Keratinocyte (primary cell): ENCODE data around the gene ZMIZ1. TPM values are rescaled to one million over a fixed set of nuclear protein-coding genes. Genes with fewer than 3 reads are reported as not detected.
"Not testable (repeated sequence)": the region's sequence is repeated elsewhere in the genome, so short reads cannot be mapped to it uniquely, and the experiment has no call there.

ENCODE experiments used
- DNase-seq: peaks from one replicate; pipeline ENCODE4 v3.0.0-alpha.2; 2011; ENCODE audit warnings: low read depth, missing footprints, low spot score
- FAIRE-seq: peaks from 2 replicates; lab custom pipeline; 2011; peaks lifted over from hg19 to GRCh38; lab: Jason Lieb, UNC
- H2AFZ ChIP-seq: 2 replicates; pipeline ENCODE4 v1.6.0; 2012; ENCODE audit warnings: low read length, control low read depth, inconsistent platforms; ENCODE audit not compliant: control insufficient read depth
- H3K27ac ChIP-seq: 2 replicates; pipeline ENCODE4 v1.5.1; 2011; ENCODE audit warnings: low read length; ENCODE audit not compliant: control insufficient read depth, insufficient read depth
- H3K27me3 ChIP-seq: 3 replicates; pipeline ENCODE4 v1.6.0; 2011; ENCODE audit warnings: low read length; ENCODE audit not compliant: control insufficient read depth, insufficient read depth; ENCODE audit errors: extremely low read depth
- H3K36me3 ChIP-seq, 2 experiments: 2 replicates in 1 of 2; 3 replicates in 1 of 2; pipeline ENCODE4 v1.5.1; 2011; ENCODE audit warnings: low read length in 2 of 2, mild to moderate bottlenecking in 1 of 2; ENCODE audit not compliant: control insufficient read depth in 2 of 2, insufficient read depth in 2 of 2; ENCODE audit errors: extremely low read depth in 1 of 2
- H3K4me1 ChIP-seq: 3 replicates; pipeline ENCODE4 v1.5.1; 2011; ENCODE audit warnings: low read length; ENCODE audit not compliant: control insufficient read depth, insufficient read depth; ENCODE audit errors: extremely low read depth
- H3K4me2 ChIP-seq: 3 replicates; pipeline ENCODE4 v1.6.0; 2011; ENCODE audit warnings: low read depth, low read length; ENCODE audit not compliant: control insufficient read depth, insufficient read depth; ENCODE audit errors: extremely low read depth
- H3K4me3 ChIP-seq, 3 experiments: fragments of 200-600 bp in 1 of 3; sonication (generic) in 1 of 3; 2 replicates in 2 of 3; 3 replicates in 1 of 3; pipeline ENCODE4 v1.5.1; 2011 to 2016; ENCODE audit warnings: low read length in 3 of 3, mild to moderate bottlenecking in 3 of 3, control low read depth in 2 of 3, inconsistent platforms in 1 of 3, low read depth in 1 of 3, mixed read lengths in 1 of 3, mixed run types in 1 of 3, moderate library complexity in 1 of 3; ENCODE audit not compliant: control insufficient read depth in 2 of 3, insufficient read depth in 2 of 3; ENCODE audit errors: extremely low read depth in 1 of 3
- H3K79me2 ChIP-seq: 2 replicates; pipeline ENCODE4 v1.6.0; 2012; ENCODE audit warnings: low read length; ENCODE audit not compliant: control insufficient read depth, insufficient read depth
- H3K9ac ChIP-seq: 3 replicates; pipeline ENCODE4 v1.6.0; 2011; ENCODE audit warnings: low read length; ENCODE audit not compliant: control insufficient read depth, insufficient read depth; ENCODE audit errors: extremely low read depth
- H3K9me1 ChIP-seq: 3 replicates; pipeline ENCODE4 v1.6.0; 2011; ENCODE audit warnings: low read length; ENCODE audit not compliant: control insufficient read depth, insufficient read depth; ENCODE audit errors: extremely low read depth
- H3K9me3 ChIP-seq: 2 replicates; pipeline ENCODE4 v1.5.1; 2012; ENCODE audit warnings: low read depth, low read length; ENCODE audit not compliant: control insufficient read depth
- H4K20me1 ChIP-seq: 3 replicates; pipeline ENCODE4 v1.6.0; 2011; ENCODE audit warnings: low read length; ENCODE audit not compliant: control insufficient read depth, insufficient read depth; ENCODE audit errors: extremely low read depth
- EZH2 ChIP-seq: IDR thresholded peaks from one replicate; pipeline ENCODE4 v1.6.1; 2012; ENCODE audit warnings: inconsistent platforms, mild to moderate bottlenecking, low read length, moderate library complexity
- dilution Hi-C: fragments of 300-500 bp; cut with MboI; formaldehyde crosslinking; loops from one replicate; pipeline ENCODE4 v1.7.0; 2020; ENCODE audit warnings: low sequenced_read_pairs; ENCODE audit not compliant: extremely low pct_ligation_motif_present
- polyA plus RNA-seq, 5 experiments: library from polyadenylated mRNA; depleted of rRNA in 3 of 5; stranded (reverse) in 3 of 5; stranded (forward) in 1 of 5; unstranded in 1 of 5; fragments of >200 nt; gene quantifications; 1 replicate in 1 of 5; 2 replicates in 3 of 5; 3 replicates in 1 of 5; pipeline versions ENCODE4 v1.2.1 to v1.2.3, GENCODE V29; 2011 to 2012; ENCODE audit warnings: missing spikeins in 2 of 5, low read depth in 1 of 5, low replicate concordance in 1 of 5
- TF ChIP-seq, protein P1 (sequence below), 3 experiments: IDR thresholded peaks in 1 of 3; conservative IDR thresholded peaks in 1 of 3; optimal IDR thresholded peaks in 1 of 3; 2 replicates in 2 of 3; 3 replicates in 1 of 3; pipeline versions ENCODE3 to v1.5.1; 2011; ENCODE audit warnings: low read length in 3 of 3, mild to moderate bottlenecking in 3 of 3, moderate library complexity in 2 of 3, control low read depth in 1 of 3, inconsistent platforms in 1 of 3; ENCODE audit not compliant: insufficient read depth in 2 of 3; ENCODE audit errors: extremely low read depth in 1 of 3

Gene ZMIZ1
- polyA plus RNA-seq, 1 donor (not counting 4 experiments of a cell fraction or from before 2014, with no cell fraction given), result 1.8 TPM

GRCh38 chr10:79275431-79275851, 206.7 kb downstream of the ZMIZ1 start:
- Histone ChIP-seq H3K4me1 (no peaks in the 10 kb centered on the region), H3K4me2 (no peak overlapping the region), H3K79me2 (no peaks in the 10 kb centered on the region), H4K20me1 (no peaks in the 10 kb centered on the region), H3K9ac (no peak overlapping the region), H3K4me3 (no peak overlapping the region), H3K27me3 (no peaks in the 10 kb centered on the region), H3K9me1 (no peaks in the 10 kb centered on the region), H3K9me3 (no peaks in the 10 kb centered on the region), H3K36me3 (peaks cover 7% of the 10 kb centered on the region in 2 experiments), H2AFZ (no peak overlapping the region), H3K27ac (no peak overlapping the region)
- dilution Hi-C loops, result no loop called here
- no peak for FAIRE-seq
- no peak for DNase-seq
- TF ChIP-seq EZH2, result no peak
- TF ChIP-seq, protein P1, sequence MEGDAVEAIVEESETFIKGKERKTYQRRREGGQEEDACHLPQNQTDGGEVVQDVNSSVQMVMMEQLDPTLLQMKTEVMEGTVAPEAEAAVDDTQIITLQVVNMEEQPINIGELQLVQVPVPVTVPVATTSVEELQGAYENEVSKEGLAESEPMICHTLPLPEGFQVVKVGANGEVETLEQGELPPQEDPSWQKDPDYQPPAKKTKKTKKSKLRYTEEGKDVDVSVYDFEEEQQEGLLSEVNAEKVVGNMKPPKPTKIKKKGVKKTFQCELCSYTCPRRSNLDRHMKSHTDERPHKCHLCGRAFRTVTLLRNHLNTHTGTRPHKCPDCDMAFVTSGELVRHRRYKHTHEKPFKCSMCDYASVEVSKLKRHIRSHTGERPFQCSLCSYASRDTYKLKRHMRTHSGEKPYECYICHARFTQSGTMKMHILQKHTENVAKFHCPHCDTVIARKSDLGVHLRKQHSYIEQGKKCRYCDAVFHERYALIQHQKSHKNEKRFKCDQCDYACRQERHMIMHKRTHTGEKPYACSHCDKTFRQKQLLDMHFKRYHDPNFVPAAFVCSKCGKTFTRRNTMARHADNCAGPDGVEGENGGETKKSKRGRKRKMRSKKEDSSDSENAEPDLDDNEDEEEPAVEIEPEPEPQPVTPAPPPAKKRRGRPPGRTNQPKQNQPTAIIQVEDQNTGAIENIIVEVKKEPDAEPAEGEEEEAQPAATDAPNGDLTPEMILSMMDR (optimal IDR thresholded peaks at IDR 0.05 in 1 of 3, IDR thresholded peaks at IDR 0.05 in 1 of 3, conservative IDR thresholded peaks at IDR 0.05 in 1 of 3; ENCODE audit: extremely low read depth in 1 of 3, insufficient read depth in 2 of 3, low read length in 3 of 3), result no peak

GRCh38 chr10:79277579-79278269, 209.0 kb downstream of the ZMIZ1 start:
- Histone ChIP-seq H3K4me2 (no peak overlapping the region), H3K4me1 (no peaks in the 10 kb centered on the region), H4K20me1 (no peaks in the 10 kb centered on the region), H3K36me3 (peaks cover 0 to 10% of the 10 kb centered on the region in 2 experiments), H3K9ac (no peak overlapping the region), H2AFZ (no peak overlapping the region), H3K4me3 (no peak overlapping the region), H3K9me1 (no peaks in the 10 kb centered on the region), H3K27me3 (no peaks in the 10 kb centered on the region), H3K9me3 (no peaks in the 10 kb centered on the region), H3K79me2 (no peaks in the 10 kb centered on the region), H3K27ac (no peak overlapping the region)
- DNase-seq, result no peak
- TF ChIP-seq EZH2, result no peak
- FAIRE-seq, result no peak
- dilution Hi-C loops, result no loop called here

DNA sequence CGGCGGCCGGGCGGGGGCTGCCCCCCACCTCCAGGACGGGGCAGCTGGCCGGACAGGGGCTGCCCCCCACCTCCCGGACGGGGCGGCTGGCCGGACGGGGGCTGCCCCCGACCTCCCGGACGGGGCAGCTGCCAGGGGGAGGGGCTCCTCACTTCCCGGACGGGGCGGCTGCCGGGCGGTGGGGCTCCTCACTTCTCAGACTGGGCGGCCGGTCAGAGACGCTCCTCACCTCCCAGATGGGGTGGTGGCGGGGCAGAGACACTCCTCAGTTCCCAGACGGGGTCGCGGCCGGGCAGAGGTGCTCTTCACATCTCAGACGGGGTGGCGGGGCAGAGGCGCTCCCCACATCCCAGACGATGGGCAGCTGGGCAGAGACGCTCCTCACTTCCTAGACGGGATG, 210.3 kb downstream of the ZMIZ1 start:
- H3K36me3 ChIP-seq, H3K27ac ChIP-seq, H3K4me3 ChIP-seq, H3K79me2 ChIP-seq, H4K20me1 ChIP-seq, H3K9me3 ChIP-seq, H3K27me3 ChIP-seq, H3K4me1 ChIP-seq, H3K9ac ChIP-seq, dilution Hi-C loops, H3K9me1 ChIP-seq, H3K4me2 ChIP-seq, DNase-seq, H2AFZ ChIP-seq, FAIRE-seq: not testable (repeated sequence)
